IPS-20b (cell line): ENCODE results near the gene MADD.

Experiments
- H3K27ac ChIP-seq: one replicate; pipeline ENCODE4 v1.5.1; 2013; ENCODE audit warnings: low read length
- H3K27me3 ChIP-seq: 2 replicates; pipeline ENCODE4 v1.6.1; 2013; ENCODE audit warnings: mild to moderate bottlenecking, low read length, inconsistent platforms; ENCODE audit not compliant: insufficient read depth
- H3K36me3 ChIP-seq: 2 replicates; pipeline ENCODE4 v1.6.1; 2013; ENCODE audit warnings: low read depth, mild to moderate bottlenecking, inconsistent platforms, low read length, moderate library complexity; ENCODE audit not compliant: insufficient read depth
- H3K4me1 ChIP-seq: 2 replicates; pipeline ENCODE4 v1.6.1; 2013; ENCODE audit warnings: mild to moderate bottlenecking, control low read depth, inconsistent platforms, low read length, moderate library complexity; ENCODE audit not compliant: insufficient read depth
- H3K4me3 ChIP-seq: 2 replicates; pipeline ENCODE4 v1.5.1; 2013; ENCODE audit warnings: mild to moderate bottlenecking, low read length, inconsistent platforms
- H3K9ac ChIP-seq: 2 replicates; pipeline ENCODE4 v1.6.1; 2013; ENCODE audit warnings: low read depth, mild to moderate bottlenecking, inconsistent platforms, low read length, moderate library complexity
- H3K9me3 ChIP-seq: 2 replicates; pipeline ENCODE4 v1.6.1; 2013; ENCODE audit warnings: mild to moderate bottlenecking, low read depth, low read length, inconsistent platforms; ENCODE audit not compliant: insufficient read depth

The MADD gene

GRCh38 chr11:47358731-47359051 lies 88.8 kb downstream of the MADD start:
- H3K4me1 ChIP-seq: no peaks in the 10 kb centered on the region
- H3K4me3 ChIP-seq: no peak overlapping the region
- no peak overlapping the region for H3K9ac ChIP-seq
- no peaks in the 10 kb centered on the region for H3K9me3 ChIP-seq
- H3K27me3 ChIP-seq: no peaks in the 10 kb centered on the region
- no peaks in the 10 kb centered on the region for H3K36me3 ChIP-seq
- H3K27ac ChIP-seq: no peak overlapping the region

- no peak overlapping the region for H3K9ac ChIP-seq
- H3K27me3 ChIP-seq: no peaks in the 10 kb centered on the region
- no peak overlapping the region for H3K27ac ChIP-seq
- H3K9me3 ChIP-seq: no peaks in the 10 kb centered on the region
- H3K4me3 ChIP-seq: no peak overlapping the region
- no peaks in the 10 kb centered on the region for H3K36me3 ChIP-seq
- no peaks in the 10 kb centered on the region for H3K4me1 ChIP-seq
These were observed 89.2 kb downstream of the MADD start for GRCh38 chr11:47359162-47359561.

DNA sequence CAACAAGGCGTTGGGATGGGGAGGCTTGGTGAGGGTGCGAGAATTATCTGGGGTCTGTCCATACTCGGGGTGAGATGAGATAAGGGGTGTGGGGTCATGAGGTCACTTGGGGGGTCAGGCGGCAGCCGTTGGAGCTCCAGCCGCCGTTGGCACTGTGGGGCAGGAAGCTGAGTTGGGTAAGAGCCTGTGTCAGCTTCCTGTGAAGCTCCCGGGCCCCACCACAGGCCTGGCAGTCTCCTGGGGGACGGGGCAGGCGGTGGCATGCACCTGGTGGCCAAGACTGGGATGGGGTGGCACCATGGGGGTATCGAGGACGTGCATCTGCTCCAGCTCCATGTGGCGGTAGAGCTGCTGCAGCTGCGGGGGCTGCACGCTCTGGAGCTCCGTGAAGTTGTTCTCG lies 89.7 kb downstream of the MADD start:
- no peaks in the 10 kb centered on the region for H3K9me3 ChIP-seq
- no peak overlapping the region for H3K9ac ChIP-seq
- H3K36me3 ChIP-seq: no peaks in the 10 kb centered on the region
- no peaks in the 10 kb centered on the region for H3K4me1 ChIP-seq
- H3K27ac ChIP-seq: no peak overlapping the region
- H3K27me3 ChIP-seq: no peaks in the 10 kb centered on the region
- no peak overlapping the region for H3K4me3 ChIP-seq

GRCh38 chr11:47360341-47360740 lies 90.4 kb downstream of the MADD start:
- Histone ChIP-seq H3K4me3 (no peak overlapping the region), H3K27me3 (no peaks in the 10 kb centered on the region), H3K36me3 (no peaks in the 10 kb centered on the region), H3K9me3 (no peaks in the 10 kb centered on the region), H3K4me1 (no peaks in the 10 kb centered on the region), H3K27ac (no peak overlapping the region), H3K9ac (no peak overlapping the region)

DNA sequence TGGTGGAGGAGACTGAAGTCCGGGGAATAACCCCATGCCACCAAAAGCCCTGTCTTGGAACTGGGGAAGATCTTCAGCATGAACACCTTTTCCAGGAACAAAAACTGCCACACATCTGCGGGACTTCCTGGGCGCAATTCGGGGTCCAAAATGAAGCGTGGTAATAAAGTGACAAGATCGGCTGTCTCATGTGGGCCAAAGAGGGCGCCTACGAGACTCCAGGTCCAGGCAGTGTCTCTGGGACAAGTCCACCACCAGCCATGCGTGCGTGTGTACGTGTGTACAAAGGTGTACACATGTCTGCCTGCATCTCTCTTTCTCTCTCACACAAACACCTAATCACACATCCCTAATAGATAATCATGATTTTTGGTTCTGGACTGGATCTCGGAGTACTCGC lies 91.5 kb downstream of the MADD start:
- H3K9me3 ChIP-seq: no peaks in the 10 kb centered on the region
- H3K4me3 ChIP-seq: no peak overlapping the region
- H3K36me3 ChIP-seq: no peaks in the 10 kb centered on the region
- no peak overlapping the region for H3K27ac ChIP-seq
- no peaks in the 10 kb centered on the region for H3K27me3 ChIP-seq
- H3K9ac ChIP-seq: no peak overlapping the region
- no peaks in the 10 kb centered on the region for H3K4me1 ChIP-seq

DNA sequence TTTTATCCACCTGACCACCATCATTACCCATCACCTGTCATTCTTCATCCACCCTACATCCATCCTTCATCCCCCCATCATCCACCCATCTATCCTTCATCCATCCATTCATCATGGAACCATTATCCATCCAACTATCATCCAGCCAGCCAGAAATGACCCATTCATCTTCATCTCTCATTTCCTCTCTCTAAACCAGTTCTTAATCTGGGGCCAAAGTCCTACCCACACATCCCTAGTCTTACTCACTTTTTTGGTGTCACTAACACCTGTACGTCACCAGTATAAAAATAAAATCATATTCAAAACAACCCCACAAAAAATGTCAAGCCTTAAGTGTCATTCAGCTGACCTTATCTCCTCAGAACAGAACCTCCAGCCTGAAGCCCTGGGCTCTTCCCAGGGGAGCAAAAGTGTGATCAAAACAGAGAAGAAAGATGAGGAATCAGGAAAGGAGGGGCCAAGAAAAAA lies 96.1 kb downstream of the MADD start:
- H3K4me1 ChIP-seq: no peaks in the 10 kb centered on the region
- H3K27ac ChIP-seq: no peak overlapping the region
- H3K9me3 ChIP-seq: no peaks in the 10 kb centered on the region
- no peak overlapping the region for H3K9ac ChIP-seq
- H3K36me3 ChIP-seq: no peaks in the 10 kb centered on the region
- no peak overlapping the region for H3K4me3 ChIP-seq
- H3K27me3 ChIP-seq: no peaks in the 10 kb centered on the region

DNA sequence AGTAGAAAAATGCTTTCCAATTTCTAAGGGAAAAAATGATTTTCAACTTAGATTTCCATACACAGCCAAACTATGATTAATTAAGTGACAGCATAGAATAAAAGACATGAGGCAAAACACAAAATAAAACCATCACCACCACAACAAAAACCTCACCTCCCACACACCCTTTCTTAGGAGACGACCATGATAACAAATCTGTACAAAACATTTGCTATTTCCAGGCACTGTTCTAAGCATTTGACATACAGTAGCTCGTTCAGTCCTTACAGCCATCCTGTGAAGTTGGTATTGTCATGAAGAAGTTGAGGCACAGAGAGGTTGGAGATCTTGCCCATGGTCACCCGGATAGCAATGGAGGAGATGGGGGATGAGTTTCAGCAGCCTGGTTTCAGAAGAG lies 99.7 kb downstream of the MADD start:
- Histone ChIP-seq H3K9me3 (no peaks in the 10 kb centered on the region), H3K4me3 (no peak overlapping the region), H3K27me3 (no peaks in the 10 kb centered on the region), H3K36me3 (no peaks in the 10 kb centered on the region), H3K9ac (no peak overlapping the region), H3K27ac (no peak overlapping the region), H3K4me1 (no peaks in the 10 kb centered on the region)

- no peak overlapping the region for H3K9ac ChIP-seq
- H3K27ac ChIP-seq: no peak overlapping the region
- H3K36me3 ChIP-seq: no peaks in the 10 kb centered on the region
These were observed 102.5 kb downstream of the MADD start for GRCh38 chr11:47372422-47372821.

DNA sequence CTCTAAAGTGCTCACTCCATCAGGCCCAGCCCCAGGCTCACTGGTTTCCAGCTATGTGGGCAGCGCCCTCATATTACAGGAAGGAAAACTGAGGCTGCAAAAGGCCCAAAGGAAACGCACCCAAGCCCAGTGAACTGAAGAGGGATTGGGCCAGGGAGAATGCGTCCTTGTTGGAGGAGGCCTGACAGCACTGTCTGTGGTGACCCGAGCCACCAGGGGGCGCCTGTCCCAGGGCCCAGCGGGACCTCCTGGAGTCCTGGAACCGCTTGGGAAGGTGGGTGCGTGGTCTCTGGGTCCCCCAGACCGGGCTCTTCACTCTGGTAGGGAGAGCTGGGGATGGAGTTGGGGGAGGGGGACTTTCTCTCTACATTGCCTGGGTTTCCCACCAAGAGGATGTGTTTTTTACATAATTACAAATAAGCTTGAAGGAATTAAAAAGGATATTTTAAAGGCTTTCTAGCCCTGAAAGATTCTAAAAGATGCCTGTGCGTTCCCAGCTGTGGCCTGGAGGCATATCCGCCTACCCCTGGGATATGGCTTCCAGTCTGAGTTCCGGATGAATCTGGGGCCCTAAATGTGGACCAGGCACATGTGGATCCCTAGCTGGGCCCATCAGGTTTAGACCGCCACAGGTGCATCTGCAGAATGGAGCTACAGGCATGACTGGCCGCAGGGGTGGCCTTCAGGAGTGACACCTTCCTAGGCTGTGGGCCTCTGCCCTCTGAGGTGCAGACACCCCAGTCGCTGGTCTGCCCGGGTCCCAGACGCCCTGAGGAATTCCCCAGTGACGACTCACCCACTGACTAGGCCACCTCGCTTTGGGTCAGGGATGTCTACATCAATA lies 104.2 kb downstream of the MADD start:
- no peak overlapping the region for H3K4me3 ChIP-seq
- no peak overlapping the region for H3K27ac ChIP-seq
- H3K27me3 ChIP-seq: no peaks in the 10 kb centered on the region
- H3K9me3 ChIP-seq: no peaks in the 10 kb centered on the region
- H3K36me3 ChIP-seq: no peaks in the 10 kb centered on the region
- H3K9ac ChIP-seq: no peak overlapping the region
- H3K4me1 ChIP-seq: no peaks in the 10 kb centered on the region

More at GRCh38 chr11:47372422-47372821, 102.5 kb downstream of the MADD start:
- H3K4me1 ChIP-seq: no peaks in the 10 kb centered on the region
- H3K9me3 ChIP-seq: no peaks in the 10 kb centered on the region
- no peaks in the 10 kb centered on the region for H3K27me3 ChIP-seq
- H3K4me3 ChIP-seq: no peak overlapping the region

- Histone ChIP-seq H3K4me3 (no peak overlapping the region), H3K9ac (no peak overlapping the region), H3K27ac (no peak overlapping the region), H3K27me3 (no peaks in the 10 kb centered on the region), H3K9me3 (no peaks in the 10 kb centered on the region), H3K36me3 (no peaks in the 10 kb centered on the region), H3K4me1 (no peaks in the 10 kb centered on the region)
These were observed 104.7 kb downstream of the MADD start for GRCh38 chr11:47374720-47375019.

DNA sequence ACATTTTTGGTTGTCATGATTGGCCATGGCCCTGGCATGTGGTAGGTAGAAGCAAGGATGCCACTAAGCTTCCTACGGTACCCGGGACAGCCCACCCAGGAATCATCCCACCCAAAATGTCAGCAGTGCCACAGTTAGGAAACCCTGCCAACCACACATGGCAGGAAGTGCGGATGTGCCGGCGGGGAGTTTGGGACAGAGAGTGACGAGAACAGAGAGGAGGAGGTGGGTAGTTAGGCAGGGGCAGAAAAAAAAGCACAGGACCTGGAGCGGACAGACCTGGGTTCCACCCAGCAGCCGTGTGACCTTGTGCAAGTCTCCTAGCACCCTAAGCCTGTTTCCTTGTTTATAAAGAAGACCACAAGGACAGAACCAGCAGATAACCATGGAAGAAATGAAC lies 105.1 kb downstream of the MADD start:
- H3K4me3 ChIP-seq: no peak overlapping the region
- no peaks in the 10 kb centered on the region for H3K27me3 ChIP-seq
- no peak overlapping the region for H3K9ac ChIP-seq
- H3K9me3 ChIP-seq: no peaks in the 10 kb centered on the region
- no peak overlapping the region for H3K27ac ChIP-seq
- no peaks in the 10 kb centered on the region for H3K4me1 ChIP-seq
- H3K36me3 ChIP-seq: no peaks in the 10 kb centered on the region

GRCh38 chr11:47375546-47376085 lies 105.7 kb downstream of the MADD start:
- no peaks in the 10 kb centered on the region for H3K4me1 ChIP-seq
- H3K36me3 ChIP-seq: no peaks in the 10 kb centered on the region
- H3K27me3 ChIP-seq: no peaks in the 10 kb centered on the region
- no peaks in the 10 kb centered on the region for H3K9me3 ChIP-seq
- H3K27ac ChIP-seq: no peak overlapping the region
- H3K9ac ChIP-seq: no peak overlapping the region
- no peak overlapping the region for H3K4me3 ChIP-seq
